Ovary (tissue), 9 donors: ENCODE measurements around the gene TRDMT1. TPM values are rescaled to one million over a fixed set of nuclear protein-coding genes. Genes with fewer than 3 reads are reported as not detected.
A peak's percentile ranks its signal among the peaks of the same experiment; 100 is the strongest.
"Not testable (repeated sequence)": the region's sequence is repeated elsewhere in the genome, so short reads cannot be mapped to it uniquely, and the experiment has no call there.

Experiments used
- DNase-seq, 5 donors: peaks; one replicate each; pipeline ENCODE4 v3.0.0-alpha.2; 2019 to 2020
- H3K27ac ChIP-seq, 2 donors: fragments of 200-600 bp; one replicate each; pipeline versions ENCODE4 v1.5.1 to v1.8.0; 2019 to 2022
- H3K27me3 ChIP-seq: fragments of 200-600 bp; one replicate; pipeline ENCODE4 v1.8.0; 2022
- H3K36me3 ChIP-seq: fragments of 200-600 bp; sonication (generic); one replicate; pipeline ENCODE4 v1.5.1; 2019
- H3K4me1 ChIP-seq: one replicate; pipeline ENCODE4 v1.8.1; 2013; ENCODE audit warnings: mild to moderate bottlenecking, moderate library complexity; ENCODE audit not compliant: insufficient read depth
- H3K4me3 ChIP-seq: fragments of 200-600 bp; sonication (generic); one replicate; pipeline ENCODE4 v1.5.1; 2017
- H3K9me3 ChIP-seq, 2 donors: fragments of 200-600 bp in 1 of 2; sonication (generic) in 1 of 2; one replicate each; pipeline versions ENCODE4 v1.5.1 to v1.8.1; 2013 to 2019; ENCODE audit warnings: mild to moderate bottlenecking in 1 of 2, moderate library complexity in 1 of 2
- CTCF ChIP-seq, 3 donors: fragments of 450-650 bp in 2 of 3; fragments of 200-600 bp in 1 of 3; IDR thresholded peaks; one replicate each; pipeline versions ENCODE4 v1.5.1 to v1.8.0; 2016 to 2022; ENCODE audit warnings: antibody characterized with exemption in 3 of 3, mild to moderate bottlenecking in 1 of 3
- EP300 ChIP-seq: sonication (generic); formaldehyde crosslinking; IDR thresholded peaks from one replicate; pipeline ENCODE4 v1.6.1; 2017; ENCODE audit warnings: antibody characterized with exemption
- POLR2A ChIP-seq: fragments of 450-650 bp; IDR thresholded peaks from one replicate; pipeline ENCODE4 v1.6.1; 2017; ENCODE audit warnings: antibody characterized with exemption, mild to moderate bottlenecking, moderate library complexity
- WGBS, 3 donors: extraction: QIAGEN DNeasy Blood & Tissue Kit in 1 of 3; methylation state at CpG; one replicate each; pipeline versions ENCODE4 v1.1.5 to v1.1.7; 2013 to 2017; 5-methylcytosine and 5-hydroxymethylcytosine counted together
- intact Hi-C, 4 donors: fragments of 100-400 bp; cut with DNase I; formaldehyde crosslinking; loops; one replicate each; pipeline versions ENCODE4 v1.11.0 to v1.15.1; 2022 to 2023
- polyA plus RNA-seq, 2 donors: library from polyadenylated mRNA; stranded (reverse); fragments of 200-250 nt in 1 of 2; fragments of 350-450 nt in 1 of 2; fragmentation: Illumina TruSeq in 1 of 2; extraction: RNeasy Lipid Tissue Mini Kit (QIAGEN cat#74804) in 1 of 2; gene quantifications; one replicate each; pipeline ENCODE4 v1.2.3, GENCODE V29; 2013 to 2014
- total RNA-seq, 7 donors: library from RNA; depleted of rRNA in 2 of 7; stranded (reverse); fragments of >200 nt in 2 of 7; fragmentation: NEBNext Ultra II Directional in 3 of 7; extraction: Animal tissue kit (Norgen Biotek cat#: 25700) in 3 of 7; gene quantifications; one replicate each; pipeline versions ENCODE4 v1.1.0 to v1.2.4, GENCODE V29; 2016 to 2023
- donor health status: DM: no; HTN: no; CAD: no; lungs with moderate emphysema.
- donor health status: DM: no; HTN: no; CAD: no.
- donor health status: Bipolar disorder and iron deficiency.
- donor health status: DM: yes; HTN: yes; CAD: no.
- donor health status: DM: no; HTN: no; CAD: no.
- donor health status: DM: yes; HTN: yes; CAD: no.

Gene TRDMT1
- total and polyA plus RNA-seq, 9 donors: 3.2 to 24.3 (median 15.9) TPM

GRCh38 chr10:17119845-17120244 lies 81.6 kb downstream of the TRDMT1 start:
- Histone ChIP-seq H3K4me3 (no peak overlapping the region), H3K36me3 (no peaks in the 10 kb centered on the region), H3K4me1 (peaks cover 1% of the 10 kb centered on the region), H3K27ac (no peak overlapping the region), H3K27me3 (no peaks in the 10 kb centered on the region), H3K9me3 (no peaks in the 10 kb centered on the region)
- intact Hi-C loops: loop anchor here in 1 of 4 donors (10.0 kb wide), 1 partner anchor 75 kb away; no protein-coding TSS in a partner anchor
- no peak for TF ChIP-seq POLR2A
- TF ChIP-seq CTCF (IDR thresholded peaks at IDR 0.05): no peak
- no peak for TF ChIP-seq EP300
- 68 to 79% (median 77%) methylated on average over 3 of the region's 3 CpGs for WGBS, 3 donors
- DNase-seq: no peak

GRCh38 chr10:17116193-17116592 lies 85.3 kb downstream of the TRDMT1 start:
- no peak for DNase-seq
- 74 to 91% (median 85%) methylated on average over 5 of the region's 5 CpGs for whole genome bisulfite sequencing, 3 donors
- Histone ChIP-seq H3K36me3 (no peaks in the 10 kb centered on the region), H3K9me3 (no peaks in the 10 kb centered on the region), H3K4me1 (peaks cover 1% of the 10 kb centered on the region), H3K27me3 (no peaks in the 10 kb centered on the region), H3K4me3 (no peak overlapping the region), H3K27ac (no peak overlapping the region)
- TF ChIP-seq CTCF (IDR thresholded peaks at IDR 0.05) (no peak), EP300 (no peak), POLR2A (no peak)
- intact Hi-C loops: no loop called here

- Histone ChIP-seq H3K9me3 (no peaks in the 10 kb centered on the region), H3K27ac (no peak overlapping the region), H3K4me3 (no peak overlapping the region), H3K27me3 (no peaks in the 10 kb centered on the region), H3K4me1 (peaks cover 1% of the 10 kb centered on the region), H3K36me3 (no peaks in the 10 kb centered on the region)
- TF ChIP-seq POLR2A (no peak), CTCF (IDR thresholded peaks at IDR 0.05) (no peak), EP300 (no peak)
- intact Hi-C loops: no loop called here
- DNase-seq: no peak
- 85 to 87% (median 87%) methylated on average over 5 of the region's 5 CpGs for WGBS, 3 donors
Observed at GRCh38 chr10:17115683-17116082, 85.8 kb downstream of the TRDMT1 start.

GRCh38 chr10:17114878-17115444 lies 86.5 kb downstream of the TRDMT1 start:
- H3K4me3 ChIP-seq, H3K4me1 ChIP-seq, H3K9me3 ChIP-seq, H3K27ac ChIP-seq, DNase-seq, H3K27me3 ChIP-seq, H3K36me3 ChIP-seq, intact Hi-C loops: not testable (repeated sequence)
- 89 to 95% (median 93%) methylated on average over 13 of the region's 13 CpGs for WGBS, 3 donors

GRCh38 chr10:17113889-17114540 lies 87.5 kb downstream of the TRDMT1 start:
- Histone ChIP-seq H3K4me1 (peaks cover 3% of the 10 kb centered on the region), H3K4me3 (no peak overlapping the region), H3K36me3 (no peaks in the 10 kb centered on the region), H3K27ac (no peak overlapping the region), H3K9me3 (no peaks in the 10 kb centered on the region), H3K27me3 (no peaks in the 10 kb centered on the region)
- TF ChIP-seq CTCF (IDR thresholded peaks at IDR 0.05) (no peak), EP300 (no peak), POLR2A (no peak)
- 33 to 72% (median 68%) methylated on average over 7 of the region's 7 CpGs for WGBS, 3 donors
- DNase-seq: peak in 2 of 5 donors; percentile 37 to 68
- intact Hi-C loops: no loop called here
